Caco-2 (cell line): ENCODE results near the gene MMP11. TPM values are rescaled to one million over a fixed set of nuclear protein-coding genes. Genes with fewer than 3 reads are reported as not detected.

Source experiments
- BruUV-seq: library from RNA; stranded (reverse); fragments of 400-500 nt; replicated peaks from 2 replicates; lab custom pipeline; 2021; lab: Mats Ljungman, UMichigan
- CTCF ChIA-PET: fragments of 300-600 bp; sonication (Branson Sonifier 250); formaldehyde crosslinking; loops from one replicate; lab custom pipeline; 2022; ENCODE audit warnings: antibody characterized with exemption; lab: Charles Lee
- POLR2A ChIA-PET: fragments of 300-600 bp; sonication (Branson Sonifier 250); formaldehyde crosslinking; loops from one replicate; lab custom pipeline; 2022; ENCODE audit warnings: antibody characterized with exemption; lab: Charles Lee
- DNase-seq, 2 experiments: peaks; one replicate each; pipeline versions ENCODE4 v3.0.0 to v3.0.0-alpha.2; 2020 to 2022
- H3K27me3 ChIP-seq: replicated peaks from 2 replicates; pipeline ENCODE4 v1.6.0; 2011; ENCODE audit warnings: low read length; ENCODE audit not compliant: control insufficient read depth, insufficient read depth
- H3K36me3 ChIP-seq: 2 replicates; pipeline ENCODE4 v1.5.1; 2011; ENCODE audit warnings: low read length; ENCODE audit not compliant: control insufficient read depth, insufficient read depth
- H3K4me1 ChIP-seq: fragments of 250-450 bp; sonication (Bioruptor Pico); 2 replicates; pipeline ENCODE4 v1.5.1; 2020; ENCODE audit warnings: mild to moderate bottlenecking
- H3K4me3 ChIP-seq: 2 replicates; pipeline ENCODE4 v1.5.1; 2011; ENCODE audit warnings: low read depth, mild to moderate bottlenecking, control low read depth, low read length
- H3K9me3 ChIP-seq: fragments of 250-450 bp; sonication (Bioruptor Pico); 2 replicates; pipeline ENCODE4 v1.5.1; 2020; ENCODE audit warnings: mild to moderate bottlenecking, moderate library complexity
- H3K27ac Mint-ChIP-seq: one replicate; pipeline ENCODE4 v1.8.0; 2022; ENCODE audit warnings: mixed read lengths; ENCODE audit not compliant: unreplicated experiment
- H3K27me3 Mint-ChIP-seq: one replicate; pipeline ENCODE4 v1.8.0; 2022; ENCODE audit warnings: mixed read lengths; ENCODE audit not compliant: insufficient read depth, unreplicated experiment
- H3K36me3 Mint-ChIP-seq: one replicate; pipeline ENCODE4 v1.8.0; 2022; ENCODE audit warnings: mild to moderate bottlenecking, mixed read lengths; ENCODE audit not compliant: insufficient read depth, unreplicated experiment
- H3K4me1 Mint-ChIP-seq: one replicate; pipeline ENCODE4 v1.8.0; 2022; ENCODE audit warnings: low read depth, mixed read lengths; ENCODE audit not compliant: unreplicated experiment
- H3K4me3 Mint-ChIP-seq: one replicate; pipeline ENCODE4 v1.8.0; 2022; ENCODE audit warnings: mild to moderate bottlenecking, moderate library complexity, mixed read lengths; ENCODE audit not compliant: unreplicated experiment
- H3K9me3 Mint-ChIP-seq: one replicate; pipeline ENCODE4 v1.8.0; 2022; ENCODE audit warnings: mixed read lengths; ENCODE audit not compliant: unreplicated experiment
- intact Hi-C: fragments of 100-400 bp; cut with micrococcal nuclease; formaldehyde crosslinking; loops from one replicate; pipeline ENCODE4 v1.10.0; 2022; ENCODE audit not compliant: unreplicated experiment
- total RNA-seq: library from RNA; stranded (reverse); gene quantifications from 2 replicates; pipeline ENCODE4 v1.2.3, GENCODE V29; 2022
- TF ChIP-seq, protein P1 (sequence below), 2 experiments: fragments of 200-600 bp in 1 of 2; IDR thresholded peaks; 1 replicate in 1 of 2; 2 replicates in 1 of 2; pipeline versions ENCODE4 v1.5.1 to v1.8.0; 2011 to 2022; ENCODE audit warnings: antibody characterized with exemption in 1 of 2, control low read depth in 1 of 2, inconsistent platforms in 1 of 2, low read depth in 1 of 2, low read length in 1 of 2, mild to moderate bottlenecking in 1 of 2, moderate library complexity in 1 of 2; ENCODE audit not compliant: insufficient read depth in 1 of 2, severe bottlenecking in 1 of 2, unreplicated experiment in 1 of 2

The MMP11 gene
- total RNA-seq, 1 experiment from 2014 or later = 11.6 TPM

DNA sequence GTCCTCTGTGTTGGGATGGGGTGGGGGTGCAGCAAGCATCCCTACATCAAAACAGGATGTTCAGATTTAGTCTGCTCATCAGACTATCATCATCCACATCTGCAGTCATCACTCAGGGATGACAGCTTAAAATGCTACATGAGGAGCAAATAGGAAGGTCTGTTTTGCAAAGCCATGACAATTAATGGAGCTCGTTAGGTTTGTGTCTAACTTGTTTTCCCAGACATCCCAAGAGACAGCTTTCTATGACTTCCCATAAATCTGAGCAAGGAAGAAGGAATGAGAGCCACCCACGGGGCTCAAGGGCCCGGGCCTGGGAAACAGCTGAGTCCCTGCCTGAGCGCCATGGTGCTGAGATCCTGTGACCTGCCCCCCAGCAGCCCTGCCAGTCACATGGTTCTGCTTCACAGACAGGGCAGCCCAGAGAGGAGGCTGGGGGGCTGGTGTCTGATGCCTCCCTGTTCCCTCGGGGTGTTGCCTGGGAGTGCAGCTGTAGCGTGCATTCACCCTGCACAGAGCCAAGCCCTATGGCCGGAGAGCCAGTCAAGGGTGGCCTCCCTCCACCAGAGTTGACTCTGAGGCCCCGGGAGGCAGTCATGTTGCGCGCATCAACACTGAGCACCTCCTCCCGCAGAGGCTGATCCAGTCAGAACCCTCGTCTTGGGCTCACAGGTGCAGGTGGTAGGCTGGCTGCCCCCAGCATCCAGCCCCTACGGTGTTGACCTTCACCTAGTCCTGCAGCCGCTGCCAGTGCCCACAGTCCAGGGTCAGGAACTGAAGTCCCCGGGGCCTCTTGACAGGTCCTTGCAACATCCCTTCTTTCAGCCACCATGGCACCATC, 54.1 kb downstream of the MMP11 start:
- CTCF ChIA-PET = no interaction called here
- Histone ChIP-seq H3K36me3 (peaks cover 3% of the 10 kb centered on the region), H3K4me1 (no peaks in the 10 kb centered on the region), H3K9me3 (no peaks in the 10 kb centered on the region), H3K27me3 (no peaks in the 10 kb centered on the region), H3K4me3 (no peak overlapping the region)
- TF ChIP-seq, protein P1, sequence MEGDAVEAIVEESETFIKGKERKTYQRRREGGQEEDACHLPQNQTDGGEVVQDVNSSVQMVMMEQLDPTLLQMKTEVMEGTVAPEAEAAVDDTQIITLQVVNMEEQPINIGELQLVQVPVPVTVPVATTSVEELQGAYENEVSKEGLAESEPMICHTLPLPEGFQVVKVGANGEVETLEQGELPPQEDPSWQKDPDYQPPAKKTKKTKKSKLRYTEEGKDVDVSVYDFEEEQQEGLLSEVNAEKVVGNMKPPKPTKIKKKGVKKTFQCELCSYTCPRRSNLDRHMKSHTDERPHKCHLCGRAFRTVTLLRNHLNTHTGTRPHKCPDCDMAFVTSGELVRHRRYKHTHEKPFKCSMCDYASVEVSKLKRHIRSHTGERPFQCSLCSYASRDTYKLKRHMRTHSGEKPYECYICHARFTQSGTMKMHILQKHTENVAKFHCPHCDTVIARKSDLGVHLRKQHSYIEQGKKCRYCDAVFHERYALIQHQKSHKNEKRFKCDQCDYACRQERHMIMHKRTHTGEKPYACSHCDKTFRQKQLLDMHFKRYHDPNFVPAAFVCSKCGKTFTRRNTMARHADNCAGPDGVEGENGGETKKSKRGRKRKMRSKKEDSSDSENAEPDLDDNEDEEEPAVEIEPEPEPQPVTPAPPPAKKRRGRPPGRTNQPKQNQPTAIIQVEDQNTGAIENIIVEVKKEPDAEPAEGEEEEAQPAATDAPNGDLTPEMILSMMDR (IDR thresholded peaks at IDR 0.05; ENCODE audit: insufficient read depth in 1 of 2, low read depth in 1 of 2, low read length in 1 of 2, severe bottlenecking in 1 of 2, unreplicated experiment in 1 of 2) = no peak
- intact Hi-C loops = no loop called here
- H3K27ac Mint-ChIP-seq = no peak overlapping the region
- no peaks in the 10 kb centered on the region for H3K4me1 Mint-ChIP-seq
- peaks cover 75% of the 10 kb centered on the region for H3K36me3 Mint-ChIP-seq
- no peaks in the 10 kb centered on the region for H3K9me3 Mint-ChIP-seq
- H3K4me3 Mint-ChIP-seq = no peak overlapping the region
- no peaks in the 10 kb centered on the region for H3K27me3 Mint-ChIP-seq
- BruUV-seq = no TSS peak
- POLR2A ChIA-PET = interaction anchor here (0.5 kb wide), 1 partner anchor 59 kb away, joined by 4 read pairs; the partner anchor contains the start of gene CHCHD10
- DNase-seq = no peak

DNA sequence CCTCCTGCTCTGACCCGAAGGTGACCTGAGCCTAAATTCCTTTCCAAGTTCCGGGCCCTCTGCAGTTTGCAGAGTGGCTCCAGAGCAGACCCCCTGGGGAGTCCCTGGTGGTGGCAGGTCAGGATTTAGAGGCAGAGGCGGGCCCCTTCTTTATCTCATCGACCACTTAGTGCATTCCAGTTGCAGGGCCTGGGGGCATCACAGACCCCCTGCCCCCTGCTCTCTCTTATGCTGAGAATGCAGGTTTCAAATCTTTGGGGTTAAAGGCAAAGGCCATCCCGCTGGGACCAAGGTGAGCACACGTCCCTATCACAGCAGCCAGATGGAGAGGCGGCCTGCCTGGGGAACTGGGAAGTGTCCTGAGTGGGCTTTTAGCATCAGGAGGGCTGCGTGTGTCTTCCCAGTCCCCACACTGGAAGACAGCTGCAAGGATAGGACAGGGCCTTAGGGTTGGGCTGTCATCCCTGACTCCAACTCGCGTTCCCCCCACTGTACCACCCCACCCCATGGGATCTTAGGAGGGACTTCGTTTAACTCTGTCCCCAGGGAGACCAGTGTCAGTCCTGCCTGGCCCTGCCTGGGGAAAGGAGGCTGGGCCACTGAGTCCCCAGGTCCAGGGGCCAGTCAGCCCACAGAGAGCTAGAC, 54.8 kb downstream of the MMP11 start:
- no peaks in the 10 kb centered on the region for H3K27me3 ChIP-seq
- TF ChIP-seq, protein P1 (IDR thresholded peaks at IDR 0.05; ENCODE audit: insufficient read depth in 1 of 2, low read depth in 1 of 2, low read length in 1 of 2, severe bottlenecking in 1 of 2, unreplicated experiment in 1 of 2) = no peak
- H3K4me3 ChIP-seq = no peak overlapping the region
- no TSS peak for BruUV-seq
- no peaks in the 10 kb centered on the region for H3K9me3 ChIP-seq
- ChIA-PET CTCF (no interaction called here), POLR2A (no interaction called here)
- H3K4me1 Mint-ChIP-seq = no peaks in the 10 kb centered on the region
- peaks cover 79% of the 10 kb centered on the region for H3K36me3 Mint-ChIP-seq
- peaks cover 6% of the 10 kb centered on the region for H3K36me3 ChIP-seq
- no peaks in the 10 kb centered on the region for H3K9me3 Mint-ChIP-seq
- intact Hi-C loops = no loop called here
- H3K27ac Mint-ChIP-seq = no peak overlapping the region
- DNase-seq = no peak
- H3K27me3 Mint-ChIP-seq = no peaks in the 10 kb centered on the region
- no peak overlapping the region for H3K4me3 Mint-ChIP-seq
- no peaks in the 10 kb centered on the region for H3K4me1 ChIP-seq

DNA sequence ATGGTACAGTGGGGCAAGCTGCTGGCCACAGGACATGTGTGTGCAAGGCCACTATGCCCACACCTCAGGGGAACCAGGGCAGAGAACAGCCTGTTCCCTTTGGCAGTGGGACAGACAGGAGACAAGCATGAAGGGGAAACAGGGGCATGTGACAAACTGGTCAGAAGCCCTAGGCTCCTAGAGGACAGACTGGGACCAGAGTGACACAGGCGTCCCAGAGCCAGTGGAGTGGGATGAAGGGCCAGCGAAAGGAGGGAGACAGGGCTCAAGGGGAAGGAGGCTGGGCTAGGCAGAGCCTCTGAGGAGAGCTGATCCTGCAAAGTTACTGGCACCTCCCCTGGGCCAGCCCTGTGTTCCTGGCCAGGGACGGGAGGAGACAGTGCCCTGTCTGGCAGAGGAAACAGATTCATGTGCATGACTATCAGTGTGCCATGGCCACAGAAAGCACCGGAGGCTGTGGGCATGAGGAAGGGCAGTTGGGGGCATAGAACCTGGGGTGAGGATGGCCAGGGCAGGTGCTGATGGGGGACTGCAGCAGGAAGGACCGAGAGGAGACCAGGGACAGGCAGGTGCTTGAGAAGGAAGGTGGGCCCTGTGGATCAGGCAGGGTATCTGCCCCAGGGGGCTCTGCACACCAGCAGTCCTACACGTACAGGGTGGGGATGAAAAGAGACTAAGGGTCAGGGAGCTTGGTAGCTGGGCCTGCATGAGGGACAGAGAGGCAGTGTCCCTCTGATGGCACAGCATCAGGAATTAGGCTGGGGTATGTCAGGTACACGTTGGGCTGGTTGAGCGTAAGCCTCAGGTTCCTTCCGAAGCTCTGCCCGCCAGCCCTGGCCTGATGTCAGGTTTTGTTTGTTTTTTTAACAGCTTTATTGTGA, 56.4 kb downstream of the MMP11 start:
- H3K4me1 Mint-ChIP-seq = no peaks in the 10 kb centered on the region
- no peak overlapping the region for H3K27ac Mint-ChIP-seq
- H3K9me3 Mint-ChIP-seq = no peaks in the 10 kb centered on the region
- H3K36me3 Mint-ChIP-seq = peaks cover 63% of the 10 kb centered on the region
- intact Hi-C loops = no loop called here
- H3K27me3 Mint-ChIP-seq = no peaks in the 10 kb centered on the region
- ChIA-PET CTCF (no interaction called here), POLR2A (no interaction called here)
- Histone ChIP-seq H3K36me3 (peaks cover 6% of the 10 kb centered on the region), H3K27me3 (no peaks in the 10 kb centered on the region), H3K9me3 (no peaks in the 10 kb centered on the region), H3K4me3 (no peak overlapping the region), H3K4me1 (no peaks in the 10 kb centered on the region)
- no TSS peak for BruUV-seq
- TF ChIP-seq, protein P1 (IDR thresholded peaks at IDR 0.05; ENCODE audit: insufficient read depth in 1 of 2, low read depth in 1 of 2, low read length in 1 of 2, severe bottlenecking in 1 of 2, unreplicated experiment in 1 of 2) = no peak
- H3K4me3 Mint-ChIP-seq = no peak overlapping the region
- no peak for DNase-seq
